Measurements from ENCODE around the gene HDAC4. TPM values are rescaled to one million over a fixed set of nuclear protein-coding genes. Genes with fewer than 3 reads are reported as not detected.

Gene HDAC4
- total RNA-seq, 1 experiment from 2014 or later, result 16.0 TPM

DNA sequence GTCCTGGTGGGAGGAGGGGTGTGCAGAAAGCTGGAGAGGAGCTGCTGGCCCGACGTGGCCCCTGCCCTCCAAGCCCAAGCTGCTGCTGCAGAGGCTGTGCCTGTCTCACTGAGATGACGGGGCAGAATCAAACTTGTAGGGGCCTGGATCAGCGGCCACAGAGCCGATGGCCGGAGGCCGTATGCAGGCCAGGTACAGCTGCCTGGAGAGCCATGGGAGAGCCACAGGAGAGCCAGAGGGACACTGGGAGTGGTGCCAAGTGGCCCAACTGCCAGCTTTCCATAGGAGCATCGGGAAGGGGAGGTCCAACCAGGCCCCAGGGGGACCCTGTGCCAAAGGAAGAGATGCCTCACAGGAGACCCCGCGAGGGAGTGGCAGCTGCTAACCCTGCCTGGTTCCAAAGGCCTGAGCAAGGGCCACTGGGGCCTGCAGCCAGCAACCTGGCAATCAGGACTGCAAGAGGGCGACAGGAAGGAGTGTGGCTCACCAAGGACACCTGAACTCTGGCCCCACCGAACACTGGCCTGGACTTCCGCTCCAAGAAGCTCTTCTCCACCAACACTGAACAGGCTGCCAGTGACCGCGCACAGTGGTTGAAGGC is 70.7 kb downstream of the HDAC4 start:
- no peak for DNase-seq (ENCODE audit: low spot score)

DNA sequence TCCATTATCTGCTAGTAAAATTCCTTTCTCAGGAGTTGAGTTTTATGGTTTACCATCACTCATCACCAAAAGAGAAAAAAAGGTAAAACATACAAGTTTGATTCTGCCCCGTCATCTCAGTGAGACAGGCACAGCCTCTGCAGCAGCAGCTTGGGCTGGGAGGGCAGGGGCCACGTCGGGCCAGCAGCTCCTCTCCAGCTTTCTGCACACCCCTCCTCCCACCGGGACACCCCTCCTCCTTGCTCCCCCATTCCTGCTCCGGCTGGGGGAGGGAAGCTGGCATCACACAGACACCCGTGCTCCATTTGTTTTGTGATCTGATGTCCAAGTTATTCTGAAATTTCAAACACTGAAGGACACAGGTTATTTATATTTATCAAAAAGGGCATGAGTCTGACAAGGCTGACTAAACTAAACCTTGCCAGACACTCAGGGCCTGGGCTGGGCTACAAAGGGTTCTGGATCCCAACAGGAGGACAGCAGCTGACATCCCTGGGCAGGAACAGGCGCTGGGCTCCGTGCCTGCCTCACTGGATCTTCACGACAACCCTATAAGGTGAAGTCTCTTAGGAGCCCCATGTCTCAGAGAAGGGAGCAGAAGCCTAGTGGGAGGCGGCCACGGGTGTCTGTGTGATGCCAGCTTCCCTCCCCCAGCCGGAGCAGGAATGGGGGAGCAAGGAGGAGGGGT is 71.4 kb downstream of the HDAC4 start:
- no peak for DNase-seq (ENCODE audit: low spot score)

DNA sequence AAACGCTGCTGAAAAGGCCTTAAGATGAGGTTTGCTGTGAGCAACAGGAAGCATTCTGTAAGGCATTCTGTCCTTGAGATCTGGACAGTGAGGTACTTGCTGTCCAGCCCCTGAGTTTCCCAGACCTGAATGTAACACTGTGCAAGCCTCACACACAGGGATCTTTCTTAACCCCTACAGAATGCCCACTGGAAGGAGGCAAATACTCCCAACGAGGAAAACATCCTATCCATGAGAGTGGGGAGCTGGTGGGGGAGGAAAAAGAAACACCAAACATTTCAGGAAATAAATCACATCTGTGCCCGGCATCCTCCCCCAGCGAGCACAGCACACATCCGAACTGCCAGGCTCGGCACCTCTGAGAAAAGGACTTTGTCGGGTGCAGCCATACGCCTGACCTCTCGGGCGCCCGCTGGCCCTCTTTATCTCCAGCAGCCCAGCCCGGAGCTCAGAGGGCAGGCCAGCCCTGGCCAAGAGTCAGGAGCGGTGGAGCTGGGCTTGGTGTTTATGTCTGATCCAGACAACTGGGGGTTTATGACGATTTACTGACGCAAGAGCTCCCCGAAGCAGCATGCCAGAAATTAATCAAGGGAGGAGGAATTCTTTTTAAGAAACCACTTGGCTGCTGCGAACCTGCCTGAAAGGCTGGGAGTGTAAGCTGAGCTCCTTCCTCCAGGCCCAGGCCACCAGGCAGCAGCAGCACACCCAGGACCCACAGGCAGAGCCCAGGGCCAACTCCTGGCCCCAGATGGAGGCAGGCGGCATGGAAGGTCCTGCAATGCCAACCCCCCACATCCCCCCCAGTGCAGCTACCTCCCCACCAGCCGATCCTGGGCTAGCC is 72.2 kb downstream of the HDAC4 start:
- no peak for DNase-seq (ENCODE audit: low spot score)

DNA sequence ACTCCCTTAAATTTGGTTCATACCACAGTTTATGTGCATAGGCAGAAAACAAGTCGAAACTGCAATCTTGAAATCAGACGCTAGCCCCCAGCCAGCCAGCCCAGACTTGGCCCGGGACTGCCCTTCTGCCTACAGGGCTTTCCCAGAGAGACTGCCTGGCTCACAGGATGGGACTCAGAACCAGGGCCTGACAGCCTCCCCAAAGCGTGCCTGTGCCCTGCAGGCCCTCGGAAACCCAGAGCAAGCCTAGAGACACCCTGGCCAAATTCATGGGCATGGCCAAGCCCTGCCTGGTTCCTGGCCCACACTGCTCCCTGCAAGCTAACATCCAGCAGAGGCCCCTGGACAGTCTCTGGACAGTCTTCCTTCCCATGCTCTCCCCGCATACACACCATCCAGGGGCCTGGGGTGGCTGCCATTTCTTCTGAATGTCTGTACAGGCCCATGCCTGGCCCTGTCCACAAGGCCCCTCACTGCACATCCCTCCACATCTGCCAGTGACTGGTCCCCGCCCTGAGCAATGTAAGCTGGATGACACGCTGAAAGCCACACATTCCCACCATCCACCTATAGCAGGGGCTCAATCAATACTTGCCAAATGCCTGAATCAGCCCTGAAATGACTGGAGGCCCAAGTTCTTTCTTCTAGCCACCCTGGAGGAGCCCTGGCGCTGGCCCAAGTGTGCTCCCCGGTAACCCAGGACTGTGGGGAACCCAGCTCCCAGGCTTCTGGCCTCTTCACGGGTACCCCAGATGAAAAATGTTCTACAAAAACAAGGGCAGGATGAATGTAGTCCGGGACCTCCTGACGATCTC is 73.1 kb downstream of the HDAC4 start:
- DNase-seq (ENCODE audit: low spot score), result no peak

DNA sequence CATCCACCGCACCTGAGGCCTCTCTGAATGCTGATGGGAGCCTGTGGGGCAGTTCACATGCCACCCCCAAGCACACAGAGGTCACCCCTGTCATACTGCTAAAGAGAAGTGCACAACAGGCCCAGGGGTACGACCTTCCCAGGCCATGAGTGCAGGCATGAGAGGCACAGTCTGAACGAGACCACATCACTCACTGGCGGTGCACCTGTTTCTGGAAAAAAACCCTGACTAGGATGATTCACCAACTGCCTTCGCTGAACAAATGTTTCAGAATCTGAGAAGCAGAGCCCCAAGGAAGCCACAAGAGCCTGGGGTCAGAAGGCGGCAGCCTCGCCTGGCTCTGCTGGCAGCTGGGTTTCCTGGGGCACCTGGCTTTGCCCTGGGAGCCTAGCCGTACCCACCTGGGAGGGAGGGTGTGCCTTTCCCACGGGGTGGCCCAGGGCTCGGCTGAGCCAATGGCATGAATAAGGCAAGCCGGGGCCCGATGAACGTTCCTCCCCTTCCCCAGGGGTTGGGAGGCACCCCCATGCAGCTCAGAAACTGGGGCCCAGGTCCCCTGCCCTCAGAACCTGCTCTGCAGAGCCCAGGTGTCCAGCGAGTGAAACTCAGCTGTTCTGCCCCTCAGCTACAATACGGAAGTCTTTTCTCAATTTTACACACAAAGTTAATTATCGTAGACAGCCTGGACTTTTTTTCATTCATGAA is 73.8 kb downstream of the HDAC4 start:
- no peak for DNase-seq (ENCODE audit: low spot score)

DNA sequence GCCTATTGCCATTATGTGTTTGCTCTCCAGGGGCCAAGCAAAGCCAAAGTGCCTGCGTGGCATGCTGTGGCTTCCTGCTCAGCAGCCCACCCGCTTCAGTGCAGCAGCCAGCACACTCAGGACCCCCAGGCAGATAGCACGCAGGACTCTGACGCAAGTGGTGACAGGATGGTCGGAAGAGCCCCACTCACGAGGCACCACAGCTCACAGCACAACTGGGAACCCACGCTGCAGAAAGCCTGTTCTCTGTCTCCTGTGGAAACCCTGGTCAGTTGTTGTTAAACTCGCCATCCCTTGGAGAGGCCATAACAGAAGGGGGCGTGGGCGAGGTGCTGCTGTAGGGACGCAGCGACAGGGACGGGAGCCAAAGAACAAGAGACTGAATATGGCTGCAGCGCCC is 76.4 kb downstream of the HDAC4 start:
- DNase-seq (ENCODE audit: low spot score), result no peak

DNA sequence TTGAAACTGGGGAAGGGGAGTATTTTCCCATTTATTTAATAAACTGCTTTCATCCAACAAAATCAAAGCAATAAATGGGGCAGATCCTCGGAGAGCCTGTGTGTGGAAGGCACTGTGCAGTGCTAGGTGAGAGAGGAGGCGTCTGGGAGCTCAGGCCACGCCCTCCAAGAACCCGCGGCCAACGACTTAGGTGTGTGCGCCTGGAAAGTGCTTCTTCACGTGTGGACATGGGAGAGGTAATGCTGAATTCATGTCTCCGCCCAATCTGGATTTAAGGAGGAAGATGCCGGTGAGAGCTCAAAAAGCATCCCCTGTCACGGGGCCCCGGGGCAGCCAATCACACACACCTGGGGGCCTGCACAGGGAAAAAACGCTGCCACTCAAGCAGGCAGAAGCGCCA is 77.4 kb downstream of the HDAC4 start:
- DNase-seq (ENCODE audit: low spot score), result no peak

DNA sequence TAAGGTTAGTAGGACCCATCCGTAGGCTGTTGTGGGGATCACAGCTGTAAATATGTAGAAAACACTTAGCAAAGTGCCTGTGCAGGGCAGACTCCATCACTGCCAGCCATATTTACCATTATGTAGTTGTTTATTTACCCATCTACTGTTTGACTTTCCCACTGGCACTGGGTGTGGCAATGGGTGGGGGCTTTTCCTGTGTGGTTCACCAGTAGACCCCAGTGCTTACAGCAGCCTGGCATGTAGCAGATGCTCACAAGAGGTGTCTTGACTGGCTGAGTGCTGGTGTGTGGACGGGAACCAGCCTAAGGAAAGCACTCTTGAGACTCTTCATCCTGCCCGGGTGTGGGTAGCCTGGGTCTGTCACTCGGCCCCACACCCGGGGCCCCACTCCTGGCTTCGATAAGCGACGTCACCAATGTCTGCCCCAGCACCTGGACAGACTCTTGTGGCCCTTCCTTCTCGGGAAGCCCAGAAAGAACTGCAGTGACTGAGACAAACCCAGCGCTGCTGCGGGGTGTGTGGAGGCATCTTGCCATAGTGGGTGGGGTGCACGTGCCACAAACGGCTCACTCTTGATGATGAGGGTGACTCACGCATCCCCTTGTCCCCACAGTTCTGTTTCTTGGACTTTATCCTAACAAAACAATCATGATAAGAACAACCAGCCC is 78.3 kb downstream of the HDAC4 start:
- no peak for DNase-seq (ENCODE audit: low spot score)

DNA sequence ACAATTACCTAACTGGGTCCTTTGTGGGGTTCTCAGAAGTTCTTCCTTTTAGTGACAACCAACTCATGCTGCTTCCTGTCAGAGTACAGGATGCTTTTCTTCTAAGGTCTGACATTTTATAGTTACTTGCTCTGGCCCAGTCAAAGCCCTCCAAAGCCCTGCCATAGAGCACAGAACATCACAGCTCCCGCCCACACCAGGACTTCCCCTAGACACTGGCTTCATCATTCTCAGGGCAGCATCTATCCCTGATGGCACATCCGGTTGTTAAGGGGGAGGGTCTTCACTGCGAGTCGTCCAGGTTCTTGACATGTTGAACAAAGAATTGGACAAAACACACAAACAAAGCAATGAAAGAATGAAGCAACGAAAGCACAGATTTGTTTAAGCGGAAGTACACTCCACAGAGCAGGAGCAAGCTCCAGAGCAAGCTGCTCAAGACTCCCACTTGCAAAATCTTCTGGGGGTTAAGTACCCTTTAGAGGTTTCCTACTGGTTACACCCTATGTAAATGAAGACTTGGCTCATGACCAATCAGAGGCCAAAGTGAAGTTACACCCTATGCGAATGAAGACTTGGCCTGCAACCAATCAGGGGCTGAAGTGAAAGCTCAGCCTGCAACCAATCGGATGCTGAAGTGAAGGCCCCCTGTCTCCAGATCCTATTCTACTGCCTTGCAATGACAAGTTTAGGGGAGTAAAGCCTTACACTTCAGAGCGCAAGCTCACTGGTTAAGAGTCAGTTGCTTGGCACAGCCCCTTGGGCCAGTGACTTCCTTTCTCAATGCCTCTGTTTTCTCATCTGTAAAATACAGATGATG is 79.0 kb downstream of the HDAC4 start:
- DNase-seq (ENCODE audit: low spot score), result no peak

DNA sequence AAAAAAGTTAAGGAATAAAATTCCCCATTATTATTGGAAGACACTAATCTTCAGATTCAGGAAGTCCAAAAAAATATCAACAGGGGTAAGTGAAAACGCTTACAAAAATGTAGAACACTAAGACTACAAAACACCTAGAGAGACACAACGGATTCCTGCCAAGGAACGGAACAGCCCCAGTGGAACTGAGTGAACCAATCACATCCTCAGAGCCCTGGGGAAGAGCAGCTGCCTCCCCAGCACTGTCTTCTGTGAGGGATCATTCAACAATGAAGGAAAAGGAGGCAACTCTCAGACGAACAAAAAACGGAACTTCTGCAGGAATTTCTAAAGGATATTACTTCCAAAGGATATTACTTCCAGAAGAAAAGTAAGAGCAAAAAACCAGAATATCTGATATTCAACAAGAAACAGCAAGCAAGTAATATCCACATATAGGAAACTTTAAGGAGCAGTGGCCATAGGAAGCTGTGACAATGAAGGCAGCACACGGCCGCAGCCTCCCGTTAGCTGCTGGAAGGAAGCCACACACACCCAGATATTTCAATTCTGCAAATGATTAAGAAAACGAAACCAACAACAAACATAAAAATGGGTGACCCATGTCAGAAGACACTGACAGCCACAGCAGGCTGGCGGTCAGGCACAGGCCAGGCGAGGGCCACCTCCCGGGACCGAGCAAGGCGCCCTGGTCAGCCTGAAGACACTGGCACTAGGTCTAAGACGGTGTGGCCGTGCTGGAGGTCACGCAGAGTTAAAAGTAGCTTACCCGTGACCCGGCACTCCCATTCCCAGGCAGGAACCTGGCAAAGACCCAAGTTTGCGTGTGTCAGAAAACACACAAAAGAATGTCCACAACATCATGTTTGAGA is 81.8 kb downstream of the HDAC4 start:
- peak; percentile 53 for DNase-seq (ENCODE audit: low spot score)

DNA sequence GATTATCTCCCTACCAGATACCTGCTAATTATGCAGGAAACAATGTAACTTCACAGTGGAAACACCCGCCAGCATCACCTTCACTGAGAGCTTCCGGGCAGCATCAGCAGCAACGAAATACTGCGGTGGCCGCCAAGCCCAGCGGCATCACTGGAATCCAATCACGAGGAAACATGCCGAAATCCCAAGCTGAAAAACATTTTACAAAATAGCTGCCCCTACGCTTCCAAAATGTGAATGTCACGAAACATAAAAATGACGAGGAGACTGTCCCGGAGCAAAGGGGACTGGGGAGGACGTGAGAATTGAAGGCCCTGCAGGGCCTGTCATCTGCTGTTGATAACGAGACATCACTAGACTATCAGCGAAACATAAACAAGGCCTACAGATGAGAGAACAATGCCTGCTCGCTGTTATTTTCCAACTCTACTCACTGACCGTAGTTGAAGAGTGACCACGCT is 82.6 kb downstream of the HDAC4 start:
- DNase-seq (ENCODE audit: low spot score), result no peak

DNA sequence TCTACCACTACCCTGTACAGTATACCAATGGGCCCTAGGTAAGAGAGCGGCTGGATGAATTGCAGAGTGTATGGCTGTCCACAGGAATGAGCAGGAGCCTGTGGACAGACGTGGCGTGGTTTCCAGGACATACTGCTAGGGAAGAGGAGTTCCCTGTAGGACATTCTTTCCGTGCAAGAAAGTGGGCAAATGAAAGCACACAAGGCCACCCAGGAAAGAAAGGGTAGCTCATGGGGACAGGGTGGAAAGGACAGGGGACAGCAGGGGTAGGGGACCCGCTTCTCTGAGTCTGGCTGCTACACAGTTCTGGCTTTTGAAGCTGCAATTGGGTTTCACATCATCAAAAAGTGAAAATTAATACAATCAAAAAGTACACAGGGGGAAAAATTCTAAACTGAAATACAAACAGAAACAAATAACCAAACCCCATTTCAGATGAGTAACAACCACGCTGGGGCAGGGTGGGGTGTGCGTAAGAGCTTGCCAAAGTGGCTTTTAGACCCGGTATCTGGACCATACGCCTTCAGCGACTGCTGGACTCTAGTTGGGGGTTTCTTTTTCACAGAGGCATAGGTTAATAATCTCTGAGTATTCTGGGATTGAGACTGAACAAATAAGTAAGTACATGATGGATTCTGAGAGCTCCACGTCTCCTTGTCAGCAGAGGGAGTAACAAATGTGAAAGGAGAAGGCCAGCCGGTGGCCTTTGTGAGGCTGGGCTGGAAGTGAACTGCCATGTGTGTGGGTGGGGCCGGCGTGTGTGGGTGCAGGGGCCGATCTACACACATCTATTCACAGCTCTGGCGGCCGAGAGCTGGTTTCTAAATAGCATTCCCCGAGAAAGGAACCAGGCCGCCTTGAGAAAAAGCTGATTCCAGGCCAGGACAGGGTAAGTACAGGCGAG is 84.0 kb downstream of the HDAC4 start:
- DNase-seq (ENCODE audit: low spot score), result no peak

DNA sequence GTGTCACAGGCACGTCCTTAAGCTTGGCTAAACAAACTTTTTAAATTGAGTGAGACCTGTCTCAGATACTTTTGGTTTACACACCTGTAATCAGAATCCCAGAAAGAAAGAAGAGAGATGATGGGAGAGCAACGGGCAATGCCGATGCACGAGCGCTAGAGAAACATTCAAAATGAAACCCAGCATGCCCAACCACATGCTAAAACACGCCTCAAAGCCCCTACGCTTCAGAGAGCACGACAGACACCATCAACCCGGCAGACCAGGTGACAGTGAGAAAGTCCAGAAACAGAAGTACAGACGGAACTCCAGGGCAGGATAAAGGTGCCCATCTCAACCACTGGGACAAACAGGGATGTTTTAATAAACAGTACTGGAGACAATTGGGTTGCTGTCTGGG is 85.5 kb downstream of the HDAC4 start:
- DNase-seq (ENCODE audit: low spot score), result no peak

DNA sequence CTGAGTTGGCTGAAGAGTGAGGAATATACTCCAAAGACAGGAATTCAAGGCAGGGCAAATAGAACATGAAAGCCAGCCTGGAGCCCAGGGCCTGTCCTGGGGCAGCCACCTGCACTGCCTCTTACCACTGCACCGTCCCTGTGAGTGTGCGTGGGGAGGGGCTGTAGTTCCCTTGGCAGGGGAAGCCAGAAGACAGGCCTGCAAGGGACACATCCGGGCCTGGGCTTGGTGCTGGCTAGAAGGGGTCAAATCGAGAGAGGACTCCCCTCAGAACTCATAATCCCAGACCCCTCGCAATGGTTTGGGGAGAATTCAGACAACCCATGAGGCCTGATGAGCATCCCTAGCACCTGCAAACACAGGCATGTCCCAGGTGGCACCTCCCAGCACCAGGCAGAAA is 87.0 kb downstream of the HDAC4 start:
- DNase-seq (ENCODE audit: low spot score), result no peak

DNA sequence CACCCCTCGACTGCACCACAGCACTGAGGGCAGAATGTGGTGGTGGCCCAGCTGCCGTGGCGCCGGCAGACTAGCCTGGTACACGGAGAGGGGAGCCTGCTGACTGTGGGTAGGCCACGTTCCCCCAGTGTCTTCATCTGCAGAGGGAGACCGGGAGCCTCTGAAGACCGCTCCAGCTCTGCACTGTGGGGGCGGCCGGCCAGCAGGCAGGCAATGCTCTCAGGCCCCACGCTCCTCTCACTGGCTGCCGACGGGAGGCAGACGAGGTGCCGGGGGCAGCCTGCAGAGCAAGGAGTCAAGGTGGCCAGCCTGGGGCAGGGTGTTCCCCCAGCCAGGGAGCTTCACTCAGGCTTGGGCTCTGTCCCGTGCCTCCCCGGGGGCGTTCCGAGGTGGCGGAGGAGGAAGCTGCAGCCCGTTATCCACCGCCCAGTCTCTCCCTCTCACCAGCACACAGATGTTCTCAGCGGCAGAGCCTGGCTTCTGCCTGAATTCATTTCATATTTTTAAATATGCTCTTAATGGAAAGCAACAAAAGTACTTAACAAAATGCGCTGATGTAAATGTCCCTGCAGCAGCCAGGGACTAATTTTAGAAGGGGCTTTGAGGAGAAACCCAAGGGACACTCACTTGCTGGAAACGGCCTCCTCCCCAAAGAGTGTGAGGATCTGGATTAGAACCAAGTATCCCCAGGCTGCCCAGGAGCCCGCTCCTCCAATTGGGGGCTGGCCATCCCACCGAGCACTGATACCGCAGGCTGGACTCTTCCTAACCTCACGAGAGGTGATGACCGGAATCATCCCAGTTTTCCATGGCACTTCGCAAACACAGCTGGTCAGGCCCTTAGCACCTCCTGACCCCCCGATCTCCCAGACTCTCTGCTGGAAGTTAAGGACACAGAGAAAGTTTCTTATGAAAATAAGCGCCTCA is 87.8 kb downstream of the HDAC4 start:
- DNase-seq (ENCODE audit: low spot score), result no peak

DNA sequence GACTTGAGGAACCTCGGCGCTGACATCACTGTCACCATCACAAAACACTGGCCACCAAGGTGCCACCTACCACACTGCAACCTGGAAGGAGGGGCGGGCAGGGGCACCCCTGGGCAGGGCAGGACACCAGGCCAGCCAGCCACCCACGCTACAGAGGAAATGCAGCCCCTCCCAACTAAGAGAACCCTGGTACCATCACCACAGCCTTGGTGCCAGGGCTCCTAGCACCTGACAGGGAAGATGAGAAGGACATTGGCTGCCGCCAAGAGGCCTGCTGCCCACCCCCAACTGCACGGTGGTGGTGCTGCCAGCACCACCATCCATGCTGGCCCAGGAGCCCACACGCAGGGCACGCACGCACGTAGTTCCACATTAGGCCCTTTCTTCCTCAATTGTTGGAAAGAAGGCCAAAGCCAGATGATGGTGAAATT is 88.7 kb downstream of the HDAC4 start:
- DNase-seq (ENCODE audit: low spot score), result no peak

All from HT-29 (cell line).